Measurements from ENCODE around the gene TRAPPC2L. TPM values are rescaled to one million over a fixed set of nuclear protein-coding genes. Genes with fewer than 3 reads are reported as not detected.

TRAPPC2L gene
- total and polyA plus RNA-seq, 7 donors = 30.7 to 56.5 (median 42.1) TPM

DNA sequence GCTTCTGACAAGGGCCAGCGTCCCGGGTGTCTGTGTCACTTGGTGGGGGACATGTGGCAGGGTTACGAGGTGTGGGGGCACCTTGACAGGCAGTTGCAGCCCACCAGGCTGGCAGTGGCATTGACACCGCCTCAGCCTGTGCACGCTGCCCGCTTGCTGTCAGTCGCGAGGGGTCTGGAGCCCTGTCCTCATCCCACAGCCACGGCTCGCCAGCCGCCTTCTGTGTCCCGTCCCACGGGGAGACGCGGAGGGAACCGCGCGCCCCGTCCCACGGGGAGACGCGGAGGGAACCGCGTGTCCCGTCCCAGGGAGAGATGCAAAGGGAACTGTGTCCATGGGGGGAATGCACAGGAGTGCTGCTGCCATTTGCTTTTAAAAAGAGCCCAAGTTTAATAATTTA is 6.0 kb downstream of the TRAPPC2L start:
- TF ChIP-seq POLR2AphosphoS5 (IDR thresholded peaks at IDR 0.05) = no peak
- TF ChIP-seq, protein P1, sequence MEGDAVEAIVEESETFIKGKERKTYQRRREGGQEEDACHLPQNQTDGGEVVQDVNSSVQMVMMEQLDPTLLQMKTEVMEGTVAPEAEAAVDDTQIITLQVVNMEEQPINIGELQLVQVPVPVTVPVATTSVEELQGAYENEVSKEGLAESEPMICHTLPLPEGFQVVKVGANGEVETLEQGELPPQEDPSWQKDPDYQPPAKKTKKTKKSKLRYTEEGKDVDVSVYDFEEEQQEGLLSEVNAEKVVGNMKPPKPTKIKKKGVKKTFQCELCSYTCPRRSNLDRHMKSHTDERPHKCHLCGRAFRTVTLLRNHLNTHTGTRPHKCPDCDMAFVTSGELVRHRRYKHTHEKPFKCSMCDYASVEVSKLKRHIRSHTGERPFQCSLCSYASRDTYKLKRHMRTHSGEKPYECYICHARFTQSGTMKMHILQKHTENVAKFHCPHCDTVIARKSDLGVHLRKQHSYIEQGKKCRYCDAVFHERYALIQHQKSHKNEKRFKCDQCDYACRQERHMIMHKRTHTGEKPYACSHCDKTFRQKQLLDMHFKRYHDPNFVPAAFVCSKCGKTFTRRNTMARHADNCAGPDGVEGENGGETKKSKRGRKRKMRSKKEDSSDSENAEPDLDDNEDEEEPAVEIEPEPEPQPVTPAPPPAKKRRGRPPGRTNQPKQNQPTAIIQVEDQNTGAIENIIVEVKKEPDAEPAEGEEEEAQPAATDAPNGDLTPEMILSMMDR (IDR thresholded peaks at IDR 0.05) = no peak
- TF ChIP-seq POLR2A (IDR thresholded peaks at IDR 0.05) = no peak
- TF ChIP-seq EP300 (IDR thresholded peaks at IDR 0.05) = no peak
- H3K9me3 ChIP-seq = no peaks in the 10 kb centered on the region
- H3K27me3 ChIP-seq = no peaks in the 10 kb centered on the region
- no peak overlapping the region for H3K27ac ChIP-seq
- peaks cover 20 to 44% (median 26%) of the 10 kb centered on the region in 4 donors for H3K36me3 ChIP-seq
- no peak overlapping the region for H3K4me3 ChIP-seq
- 92% methylated on average over 25 of the region's 25 CpGs for WGBS, 2 donors
- peaks cover 0 to 9% (median 5%) of the 10 kb centered on the region in 4 donors for H3K4me1 ChIP-seq
- no peak for DNase-seq
- intact Hi-C loops (cut with DNase I) = no loop called here

GRCh38 chr16:88863426-88863825 is 6.5 kb downstream of the TRAPPC2L start:
- H3K27me3 ChIP-seq = no peaks in the 10 kb centered on the region
- no peak for TF ChIP-seq POLR2AphosphoS5 (IDR thresholded peaks at IDR 0.05)
- TF ChIP-seq EP300 (IDR thresholded peaks at IDR 0.05) = no peak
- TF ChIP-seq, protein P1 (IDR thresholded peaks at IDR 0.05) = no peak
- TF ChIP-seq POLR2A (IDR thresholded peaks at IDR 0.05) = no peak
- WGBS, 2 donors = 84 to 91% methylated on average over 13 of the region's 13 CpGs
- H3K4me3 ChIP-seq = no peak overlapping the region
- DNase-seq = no peak
- intact Hi-C loops (cut with DNase I) = no loop called here
- no peaks in the 10 kb centered on the region for H3K9me3 ChIP-seq
- peaks cover 0 to 4% (median under 1%) of the 10 kb centered on the region in 4 donors for H3K4me1 ChIP-seq
- no peak overlapping the region for H3K27ac ChIP-seq
- H3K36me3 ChIP-seq = peaks cover 20 to 44% (median 26%) of the 10 kb centered on the region in 4 donors

DNA sequence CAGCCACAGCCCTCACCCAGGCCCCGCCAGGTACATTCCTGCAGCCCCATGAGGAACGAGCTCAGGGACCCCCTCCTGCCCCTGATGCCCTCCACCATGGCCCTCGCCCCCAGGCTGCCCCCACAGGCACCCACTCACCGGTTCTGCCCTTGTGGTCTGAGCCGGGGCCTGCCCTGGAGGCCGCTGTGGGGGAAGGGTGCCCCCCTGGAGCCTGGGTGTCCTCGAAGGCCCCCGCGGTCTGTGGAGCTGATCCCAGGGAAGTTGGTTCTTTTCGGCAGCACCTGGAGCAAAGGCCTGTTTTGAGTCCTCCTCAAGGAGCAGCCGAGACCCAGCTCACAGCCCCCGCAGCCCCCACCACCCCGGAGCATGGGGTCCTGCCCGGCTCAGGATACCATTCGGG is 7.2 kb downstream of the TRAPPC2L start:
- Histone ChIP-seq H3K27ac (no peak overlapping the region), H3K9me3 (no peaks in the 10 kb centered on the region), H3K4me3 (no peak overlapping the region), H3K27me3 (peaks cover 0 to 3% (median 0%) of the 10 kb centered on the region in 3 donors), H3K4me1 (no peaks in the 10 kb centered on the region), H3K36me3 (peaks cover 20 to 40% (median 26%) of the 10 kb centered on the region in 4 donors)
- WGBS, 2 donors = 79 to 88% methylated on average over 15 of the region's 15 CpGs
- no peak for DNase-seq
- TF ChIP-seq POLR2AphosphoS5 (IDR thresholded peaks at IDR 0.05) (no peak), EP300 (IDR thresholded peaks at IDR 0.05) (no peak), POLR2A (IDR thresholded peaks at IDR 0.05) (no peak)
- TF ChIP-seq, protein P1 (IDR thresholded peaks at IDR 0.05) = no peak
- intact Hi-C loops (cut with DNase I) = no loop called here

- H3K36me3 ChIP-seq = peaks cover 18 to 36% (median 25%) of the 10 kb centered on the region in 4 donors
- no peak for DNase-seq
- no peaks in the 10 kb centered on the region for H3K9me3 ChIP-seq
- TF ChIP-seq, protein P1 (IDR thresholded peaks at IDR 0.05) = no peak
- TF ChIP-seq POLR2A (IDR thresholded peaks at IDR 0.05) (no peak), POLR2AphosphoS5 (IDR thresholded peaks at IDR 0.05) (no peak), EP300 (IDR thresholded peaks at IDR 0.05) (no peak)
- peaks cover 0 to 7% (median 0%) of the 10 kb centered on the region in 3 donors for H3K27me3 ChIP-seq
- intact Hi-C loops (cut with DNase I) = no loop called here
- H3K4me3 ChIP-seq = no peak overlapping the region
- WGBS, 2 donors = 78 to 86% methylated on average over 18 of the region's 18 CpGs
- no peaks in the 10 kb centered on the region for H3K4me1 ChIP-seq
- H3K27ac ChIP-seq = no peak overlapping the region
Observed at GRCh38 chr16:88864521-88864920, 7.6 kb downstream of the TRAPPC2L start.

GRCh38 chr16:88865310-88865709 is 8.4 kb downstream of the TRAPPC2L start:
- Histone ChIP-seq H3K27me3 (peaks cover 0 to 13% (median 0%) of the 10 kb centered on the region in 3 donors), H3K36me3 (peaks cover 10 to 28% (median 18%) of the 10 kb centered on the region in 4 donors), H3K27ac (no peak overlapping the region), H3K9me3 (no peaks in the 10 kb centered on the region), H3K4me3 (no peak overlapping the region), H3K4me1 (no peaks in the 10 kb centered on the region)
- DNase-seq = no peak
- TF ChIP-seq EP300 (IDR thresholded peaks at IDR 0.05) = no peak
- TF ChIP-seq POLR2A (IDR thresholded peaks at IDR 0.05) = no peak
- TF ChIP-seq, protein P1 (IDR thresholded peaks at IDR 0.05) = no peak
- TF ChIP-seq POLR2AphosphoS5 (IDR thresholded peaks at IDR 0.05) = no peak
- WGBS, 2 donors = 75 to 85% methylated on average over 14 of the region's 14 CpGs
- intact Hi-C loops (cut with DNase I) = no loop called here
